GM19438 (cell line): ENCODE results near the gene PEMT.

Experiments used
- ATAC-seq: cut with Tn5 transposase; IDR thresholded peaks from one replicate; pipeline ENCODE4 v1.9.1; 2021; ENCODE audit warnings: low read depth; ENCODE audit not compliant: unreplicated experiment

The PEMT gene

DNA sequence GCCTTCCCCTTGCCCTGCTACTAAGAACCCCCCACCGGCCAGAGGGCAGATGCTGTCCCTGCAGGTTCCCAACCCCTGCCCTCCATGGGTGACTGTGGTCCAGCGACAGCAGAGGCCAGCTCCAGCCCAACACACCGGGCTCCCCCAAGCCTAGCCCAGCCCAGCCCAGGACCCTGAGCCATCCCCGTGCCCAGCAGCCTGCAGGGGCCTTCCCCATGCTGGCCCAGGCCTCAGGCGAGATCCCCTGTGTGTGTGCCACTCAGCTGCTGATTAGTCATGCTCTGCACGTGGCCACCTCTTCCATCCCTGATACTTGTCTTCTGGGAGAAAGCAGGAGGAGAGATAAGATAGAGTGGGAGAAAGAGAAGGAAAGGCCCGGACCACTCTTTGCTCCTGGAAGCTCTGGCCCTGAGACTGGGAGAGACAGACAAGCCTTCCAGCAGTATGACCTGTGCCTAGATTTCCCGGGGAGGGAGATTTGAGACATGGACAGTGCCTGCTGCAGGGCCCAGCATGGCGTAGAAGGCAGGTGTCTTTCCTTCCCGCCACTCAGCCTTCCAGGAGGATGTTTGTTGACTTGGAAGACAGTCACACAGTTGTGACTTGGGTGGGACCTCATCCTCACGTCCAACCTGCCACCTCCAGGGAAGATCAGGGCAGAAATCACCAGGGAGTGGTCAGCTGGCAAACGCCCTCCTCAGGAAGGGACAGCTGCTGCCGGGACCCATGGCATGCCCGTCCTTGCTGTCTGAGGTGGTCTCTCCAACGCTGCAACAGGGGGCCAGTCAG, 54.0 kb downstream of the PEMT start:
- ATAC-seq = no peak

DNA sequence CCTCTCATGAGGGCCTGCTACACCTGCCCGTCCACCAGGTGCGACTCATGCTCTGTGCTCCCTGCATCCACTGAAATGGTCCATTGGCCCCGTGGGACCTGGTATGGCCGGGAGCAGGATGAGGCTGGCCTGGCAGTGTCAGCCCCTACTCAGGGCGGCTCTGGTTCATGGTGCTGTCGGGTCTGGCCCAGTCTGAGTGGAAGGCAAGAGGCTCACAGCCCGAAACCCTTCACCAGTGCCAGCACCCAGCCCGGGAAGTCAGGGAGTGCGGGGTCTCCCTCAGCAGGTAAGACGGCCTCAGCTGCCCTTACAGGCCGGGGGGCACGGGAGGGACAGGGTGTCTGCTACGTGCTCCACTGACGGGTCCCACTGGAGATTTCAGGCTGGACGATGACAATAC, 54.8 kb downstream of the PEMT start:
- no peak for ATAC-seq

DNA sequence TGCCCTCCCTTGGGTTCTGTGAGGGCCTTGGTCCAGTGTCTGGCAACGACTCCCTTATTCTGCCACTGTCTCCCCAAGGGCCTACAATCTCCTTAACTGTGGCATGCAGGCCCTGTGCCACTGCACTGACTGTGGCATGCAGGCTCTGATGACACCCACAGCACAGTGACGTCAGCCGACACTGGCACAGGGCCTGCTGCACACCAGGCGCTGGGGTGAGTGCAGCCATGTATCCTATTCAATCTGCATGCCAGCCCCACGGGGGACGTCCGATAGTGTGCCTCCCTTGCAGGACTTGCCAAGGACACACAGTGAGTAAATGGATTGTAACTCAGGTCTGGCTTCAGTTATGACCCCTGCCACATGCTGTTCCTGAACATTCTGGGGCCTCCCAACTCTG, 55.6 kb downstream of the PEMT start:
- ATAC-seq = no peak

DNA sequence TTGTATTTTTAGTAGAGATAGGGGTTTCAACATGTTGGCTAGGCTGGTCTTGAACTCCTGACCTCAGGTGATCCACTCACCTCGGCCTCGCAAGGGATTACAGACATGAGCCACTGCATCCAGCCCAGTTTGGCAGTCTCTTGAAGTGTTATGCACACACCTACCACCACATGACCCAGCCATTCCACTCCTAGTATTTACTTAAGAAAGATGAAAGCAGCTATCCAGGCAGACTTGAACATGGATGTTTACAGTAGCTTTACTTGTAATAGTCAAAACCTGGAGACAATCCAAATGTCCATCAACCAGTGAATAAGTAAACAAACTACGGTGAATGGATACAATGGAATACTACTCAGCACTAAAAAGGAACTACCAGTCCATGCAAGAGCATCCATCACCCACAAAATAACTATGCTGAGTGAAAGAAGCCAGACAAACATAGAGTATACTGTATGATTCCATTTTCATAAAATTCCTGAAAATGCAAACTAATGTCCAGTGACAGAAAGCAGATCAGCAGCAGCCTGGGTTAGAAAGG, 57.5 kb downstream of the PEMT start:
- no peak for ATAC-seq

DNA sequence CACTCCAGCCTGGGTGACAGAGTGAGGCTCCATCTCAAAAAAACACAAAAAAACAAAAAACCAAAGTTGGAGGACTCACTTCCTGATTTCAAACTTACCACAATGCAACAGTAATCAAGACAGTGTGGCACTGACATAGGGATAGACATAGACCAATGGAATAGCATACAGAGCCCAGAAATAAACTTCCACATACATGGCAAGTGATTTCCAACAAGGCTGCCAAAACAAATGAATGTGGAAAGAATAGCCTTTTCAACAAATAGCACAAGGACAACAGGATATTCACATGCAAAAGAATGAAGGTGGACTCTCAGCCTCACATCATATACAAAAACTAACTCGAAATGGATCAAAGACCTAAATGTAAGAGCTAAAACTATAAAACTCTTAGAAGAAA, 58.5 kb downstream of the PEMT start:
- ATAC-seq = no peak

DNA sequence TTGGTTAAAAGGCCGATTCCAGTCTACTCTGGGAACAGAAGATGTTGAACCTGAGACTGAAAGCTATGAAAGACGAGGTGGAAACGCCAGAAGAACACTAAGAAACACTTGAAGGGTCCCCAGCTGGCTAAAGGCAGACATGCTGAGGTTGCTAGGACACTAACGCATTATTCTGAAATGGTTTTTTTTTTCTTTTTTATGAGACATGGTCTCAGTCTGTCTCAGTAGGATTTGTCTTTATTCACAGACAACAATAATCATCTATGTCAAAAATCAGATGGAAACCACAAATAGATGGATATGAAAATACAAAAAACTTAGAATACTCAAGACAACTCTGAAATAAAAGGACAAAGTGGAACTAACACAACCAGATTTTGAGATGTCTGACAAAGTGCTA, 60.4 kb downstream of the PEMT start:
- no peak for ATAC-seq

DNA sequence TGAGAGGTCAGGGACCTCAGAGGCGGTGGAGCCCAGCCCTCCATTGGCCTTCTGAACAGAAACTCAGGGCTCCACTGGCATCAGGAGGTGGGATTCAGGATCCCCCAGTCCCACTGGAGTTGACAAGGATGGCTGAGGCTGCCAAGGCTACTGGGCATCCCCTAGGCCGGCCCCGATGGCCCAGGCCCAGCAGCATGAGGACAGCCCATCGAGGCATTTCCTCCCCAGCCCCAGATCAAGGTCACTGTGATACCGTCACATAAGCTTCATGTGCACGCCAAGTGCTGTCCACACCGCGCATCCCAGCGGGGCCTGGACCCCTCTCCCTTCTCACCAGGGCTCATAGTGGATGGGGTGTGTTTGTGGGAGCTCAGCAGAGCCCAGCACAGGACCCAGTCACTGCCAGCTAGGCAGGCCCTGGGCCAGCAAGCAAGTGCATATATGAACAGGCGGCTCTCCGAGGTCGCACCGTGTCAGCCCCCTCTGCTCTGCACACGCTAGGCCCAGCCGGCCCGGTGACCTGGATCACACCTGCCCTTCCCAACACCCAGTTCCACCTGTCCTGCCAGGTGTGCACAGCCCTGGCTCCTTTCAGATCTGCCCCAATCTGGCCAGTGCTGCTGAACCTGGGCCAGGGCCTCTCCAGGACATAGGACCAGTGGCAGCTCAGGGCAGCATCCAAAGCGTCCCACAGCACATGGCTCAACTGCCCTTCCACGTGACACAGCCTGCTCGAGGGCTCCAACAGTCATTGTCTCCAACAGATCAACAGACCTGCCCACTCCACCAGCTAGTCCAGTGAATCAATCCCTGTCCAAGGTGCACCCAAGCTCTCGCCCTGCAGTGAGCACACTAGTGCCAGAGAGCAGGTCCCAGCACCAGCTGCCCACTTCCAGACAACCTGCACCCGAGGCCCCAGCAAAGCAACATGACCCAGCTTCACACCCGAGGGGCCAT, 62.5 kb downstream of the PEMT start:
- no peak for ATAC-seq

DNA sequence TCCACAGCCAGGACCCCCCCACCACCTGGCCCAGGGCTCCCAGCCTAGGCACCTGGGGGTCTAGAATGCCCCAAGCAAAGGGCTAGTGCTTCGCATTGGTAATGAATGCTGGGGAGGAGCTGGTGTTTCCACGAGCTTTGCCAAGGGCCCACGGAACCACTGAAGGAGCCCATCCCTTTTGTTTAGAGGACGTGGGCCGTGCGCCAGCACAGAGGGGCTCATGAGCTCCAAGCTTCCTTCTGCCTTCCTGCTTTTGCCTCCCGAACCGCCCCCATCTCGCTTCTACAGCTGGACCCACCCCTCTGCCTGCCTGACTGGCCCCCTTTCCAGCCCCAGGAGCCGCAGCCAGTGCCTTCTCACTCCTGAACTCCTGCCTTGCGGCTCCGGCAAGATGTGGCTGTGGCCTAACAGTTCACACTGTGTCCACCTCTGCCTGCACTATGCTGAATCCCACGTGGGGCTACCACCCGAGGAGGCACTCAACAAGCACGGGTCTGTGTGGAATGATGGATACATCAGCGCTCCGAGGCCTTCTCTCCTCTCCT, 63.5 kb downstream of the PEMT start:
- ATAC-seq = no peak

DNA sequence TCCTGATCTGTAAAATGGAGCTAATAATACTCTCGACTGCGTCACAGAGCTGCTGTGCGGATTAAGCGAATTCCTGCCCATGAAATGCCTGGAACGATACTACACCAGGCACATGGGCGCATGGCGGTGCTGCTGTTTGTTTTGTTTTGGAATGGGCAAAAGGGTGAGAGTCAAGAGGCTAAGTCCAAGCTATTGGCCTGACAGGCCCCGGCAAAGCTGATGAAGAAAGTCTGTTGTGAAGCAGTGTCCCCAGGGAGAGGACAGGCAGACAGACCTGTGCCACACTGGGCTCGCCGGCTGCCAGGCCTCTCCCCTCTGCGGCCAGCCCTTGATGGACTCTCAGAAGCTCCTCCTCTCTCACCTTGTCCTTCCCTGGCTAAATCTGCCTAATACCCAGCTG, 64.0 kb downstream of the PEMT start:
- no peak for ATAC-seq

DNA sequence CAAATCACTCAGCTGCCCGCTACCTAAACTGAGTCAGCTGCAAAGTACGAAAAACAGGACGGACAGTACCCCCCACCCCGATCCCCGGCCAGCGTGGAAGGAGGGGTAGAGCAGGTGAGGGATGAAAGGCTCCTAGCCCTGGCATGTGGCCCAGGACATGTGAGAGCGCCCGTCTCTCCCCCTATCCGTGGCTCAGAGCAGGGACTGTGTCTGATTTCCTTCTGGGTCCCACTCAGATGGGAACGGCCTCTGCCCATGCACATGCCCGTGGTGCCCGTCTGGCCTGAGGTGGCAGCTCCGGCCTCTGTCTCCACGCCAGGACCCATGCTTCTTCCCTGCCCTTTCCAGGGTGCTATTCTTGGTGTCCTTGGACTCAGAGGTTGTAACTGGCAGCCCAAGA, 65.1 kb downstream of the PEMT start:
- ATAC-seq = no peak

DNA sequence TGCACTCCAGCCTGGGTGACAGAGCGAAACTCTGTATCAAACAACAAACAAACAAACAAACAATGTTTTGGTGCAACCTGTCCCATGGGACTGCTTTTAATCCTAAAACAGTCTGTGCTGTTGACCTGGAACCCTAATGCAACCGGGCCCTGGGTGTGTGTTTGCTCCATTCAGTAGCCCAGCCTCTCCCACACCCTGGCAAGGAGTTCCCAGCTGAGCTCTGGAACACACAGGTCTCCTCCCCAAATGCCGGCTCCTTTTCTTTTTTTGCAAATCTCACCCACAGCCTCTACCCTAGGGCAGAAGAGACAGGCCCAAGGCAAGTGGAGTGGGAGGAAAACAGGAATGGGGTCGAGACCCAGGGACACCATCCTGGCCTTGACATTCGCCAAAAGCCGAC, 65.6 kb downstream of the PEMT start:
- no peak for ATAC-seq

DNA sequence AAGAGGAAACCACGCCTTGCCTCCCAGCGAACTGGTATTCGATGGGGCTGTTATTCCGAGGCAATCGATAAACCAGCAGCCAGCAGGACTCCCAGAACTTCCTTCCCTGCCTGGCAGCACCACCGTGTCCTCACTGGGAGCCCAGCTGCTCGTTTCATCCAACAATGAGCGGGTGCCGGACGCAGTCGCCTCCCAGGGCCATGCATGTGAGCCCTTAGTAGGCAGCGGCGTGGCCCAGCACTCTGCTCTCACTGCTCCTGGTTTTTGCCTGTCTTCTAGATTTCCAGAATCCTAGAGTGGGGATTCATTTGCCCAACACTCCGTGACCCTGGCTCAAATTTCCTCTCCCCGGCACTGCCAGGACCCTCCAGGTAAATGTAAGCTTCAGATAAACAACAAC, 66.2 kb downstream of the PEMT start:
- ATAC-seq = no peak

DNA sequence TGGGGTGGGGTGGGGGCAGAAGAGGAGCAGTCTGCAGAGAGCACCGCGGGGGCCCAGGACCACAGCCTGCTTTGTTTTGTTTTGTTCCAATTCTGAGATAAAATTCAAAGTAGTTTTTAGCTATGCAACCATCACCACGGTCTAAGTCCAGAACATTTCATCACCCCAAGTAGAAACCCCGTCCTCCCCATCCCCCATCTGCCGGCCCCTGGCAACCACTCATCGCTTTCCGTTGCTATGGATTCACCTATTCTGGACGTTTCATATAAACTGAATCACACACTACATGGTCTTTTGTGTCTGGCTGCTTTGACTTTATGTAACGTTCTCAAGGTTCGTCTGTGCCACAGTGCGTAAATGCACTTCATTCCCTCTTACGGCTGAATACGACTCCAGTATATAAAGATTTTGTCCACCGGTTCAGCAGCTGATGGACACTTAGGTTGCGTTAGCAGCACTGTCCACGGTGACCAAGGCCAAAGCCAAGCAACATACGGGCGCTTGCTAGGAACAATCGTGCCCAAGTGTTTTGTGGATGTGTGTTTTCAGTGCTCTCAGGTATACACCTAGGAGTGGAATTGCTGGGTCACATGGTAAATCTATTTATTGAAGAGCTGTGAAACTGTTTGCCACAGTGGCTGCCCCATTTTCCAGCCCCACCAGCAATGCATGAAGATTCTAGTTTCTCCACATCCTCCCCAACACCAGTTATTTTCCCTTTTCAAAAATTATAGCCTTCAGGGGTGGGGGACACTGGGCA, 67.6 kb downstream of the PEMT start:
- no peak for ATAC-seq

DNA sequence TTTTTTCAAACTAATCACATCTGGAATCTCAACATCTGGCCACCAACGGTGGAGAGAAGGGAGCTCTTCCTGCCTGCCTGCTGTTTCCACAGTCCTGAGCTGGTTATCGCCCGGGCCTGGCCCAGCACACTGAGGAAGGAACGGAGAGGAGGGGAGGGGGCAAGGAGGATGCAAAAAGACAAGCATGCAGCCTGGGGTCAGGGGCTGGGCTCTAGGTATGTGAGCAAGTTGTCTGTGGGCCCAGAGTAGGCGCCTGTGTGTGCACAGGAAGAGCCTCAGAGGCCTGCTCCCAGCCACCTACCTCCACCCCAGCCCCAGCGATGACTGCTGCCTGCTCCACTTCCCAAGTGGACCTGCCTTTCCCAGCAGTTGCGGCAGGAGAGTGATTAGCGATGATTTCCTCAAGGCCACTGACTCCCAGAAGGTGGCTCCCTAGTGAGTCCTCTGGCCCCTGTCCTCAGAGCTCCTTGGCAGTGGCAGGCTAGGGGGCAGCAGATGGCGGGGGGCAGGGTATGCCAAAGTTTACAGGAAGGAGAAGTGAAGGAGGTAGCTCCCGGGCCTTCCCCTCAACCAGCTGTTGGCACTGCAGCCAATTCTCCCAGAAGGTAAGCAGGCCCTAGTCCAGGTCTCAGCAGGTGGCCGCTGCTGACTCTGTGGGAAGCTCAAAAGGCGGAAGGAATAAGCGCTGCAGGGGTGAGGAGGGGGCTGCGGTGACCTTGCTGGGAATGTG, 68.3 kb downstream of the PEMT start:
- no peak for ATAC-seq

DNA sequence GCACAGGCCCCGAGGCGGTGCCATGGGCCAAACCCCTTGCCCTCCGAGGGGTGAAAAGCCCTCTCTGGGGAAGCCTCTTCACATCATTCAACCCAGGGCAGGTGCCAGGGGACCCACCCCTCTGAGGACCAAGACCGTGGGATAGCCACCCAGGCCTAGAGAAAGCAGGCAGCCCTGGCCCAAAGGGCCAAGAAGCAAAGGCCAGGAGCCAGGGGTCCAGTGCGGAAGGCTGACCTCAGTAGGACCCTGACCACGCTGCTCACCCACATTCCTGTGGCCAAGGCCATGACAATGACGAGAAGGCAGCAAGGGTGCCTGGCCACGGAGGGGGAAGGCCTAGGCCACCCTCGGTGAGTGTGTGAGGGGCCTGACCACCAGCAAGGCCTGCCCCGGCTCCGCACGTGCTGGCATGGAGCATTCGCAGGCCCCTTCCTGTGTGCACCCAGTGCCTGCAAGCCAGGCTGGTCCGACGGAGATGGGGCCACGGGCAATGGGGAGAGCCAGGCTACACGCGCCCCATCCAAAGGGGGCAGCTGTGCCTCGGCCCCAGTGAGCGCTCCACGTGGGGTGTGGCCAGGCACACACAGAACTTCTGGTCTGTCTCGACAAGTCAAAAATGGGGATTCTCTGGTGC, 70.8 kb downstream of the PEMT start:
- no peak for ATAC-seq

DNA sequence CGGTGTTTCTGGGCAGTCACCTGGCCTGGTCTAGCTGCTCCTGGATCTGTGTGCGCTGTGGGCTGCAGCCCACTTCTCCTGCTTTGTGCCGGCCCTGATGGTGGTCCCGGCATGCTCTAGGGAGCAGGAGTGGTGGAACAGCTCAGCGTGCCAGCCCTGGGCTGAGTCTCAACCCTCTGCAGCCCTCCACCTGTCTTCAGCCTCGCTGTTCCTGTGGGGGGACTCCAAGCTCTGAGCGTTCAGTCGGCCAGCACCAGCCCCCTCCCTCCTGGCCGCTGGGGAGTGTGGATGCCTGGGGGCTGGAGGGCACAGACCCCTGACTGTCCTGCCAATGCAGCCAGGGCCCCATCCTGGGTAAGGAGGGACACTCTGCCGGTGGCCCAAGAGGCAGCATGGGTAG, 71.6 kb downstream of the PEMT start:
- no peak for ATAC-seq

DNA sequence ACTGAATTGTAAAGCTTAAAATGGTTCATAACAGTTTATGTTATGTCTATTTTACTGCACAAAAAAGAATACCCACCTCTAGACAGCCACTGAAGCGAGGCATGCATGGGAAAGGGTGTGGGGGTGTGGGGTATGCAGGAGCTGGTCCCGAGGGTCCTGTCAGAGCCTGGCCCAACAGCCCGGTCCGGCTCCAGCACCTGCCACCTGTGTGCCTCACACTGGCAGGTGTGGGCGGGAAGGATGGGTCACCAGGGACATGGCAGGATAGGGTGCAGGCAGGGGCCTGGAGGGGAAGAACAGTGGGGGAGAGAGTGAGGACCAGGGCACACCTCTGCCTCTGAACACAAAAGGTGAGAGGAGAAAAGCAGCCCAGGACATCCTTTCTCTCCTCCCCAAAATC, 72.6 kb downstream of the PEMT start:
- no peak for ATAC-seq

DNA sequence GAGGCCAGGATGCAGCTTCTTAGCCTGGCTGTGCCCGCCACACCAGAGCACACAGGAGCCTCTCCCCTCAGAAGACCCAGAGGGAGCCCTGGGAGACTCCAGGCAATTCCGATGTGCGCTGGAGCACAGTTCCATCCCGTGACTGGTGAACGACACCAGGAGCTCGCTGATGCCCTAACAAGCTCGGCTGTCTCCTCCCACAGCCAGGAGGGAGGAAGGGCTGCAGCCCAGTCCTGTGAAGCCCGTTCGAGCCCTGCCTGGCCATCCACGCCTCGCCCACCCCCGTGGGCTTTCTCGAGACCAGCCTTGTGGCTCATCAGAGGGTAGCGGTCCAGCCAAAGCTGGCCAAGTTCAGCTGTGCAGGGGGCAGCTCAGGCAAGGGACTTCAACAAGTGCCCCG, 73.5 kb downstream of the PEMT start:
- no peak for ATAC-seq

DNA sequence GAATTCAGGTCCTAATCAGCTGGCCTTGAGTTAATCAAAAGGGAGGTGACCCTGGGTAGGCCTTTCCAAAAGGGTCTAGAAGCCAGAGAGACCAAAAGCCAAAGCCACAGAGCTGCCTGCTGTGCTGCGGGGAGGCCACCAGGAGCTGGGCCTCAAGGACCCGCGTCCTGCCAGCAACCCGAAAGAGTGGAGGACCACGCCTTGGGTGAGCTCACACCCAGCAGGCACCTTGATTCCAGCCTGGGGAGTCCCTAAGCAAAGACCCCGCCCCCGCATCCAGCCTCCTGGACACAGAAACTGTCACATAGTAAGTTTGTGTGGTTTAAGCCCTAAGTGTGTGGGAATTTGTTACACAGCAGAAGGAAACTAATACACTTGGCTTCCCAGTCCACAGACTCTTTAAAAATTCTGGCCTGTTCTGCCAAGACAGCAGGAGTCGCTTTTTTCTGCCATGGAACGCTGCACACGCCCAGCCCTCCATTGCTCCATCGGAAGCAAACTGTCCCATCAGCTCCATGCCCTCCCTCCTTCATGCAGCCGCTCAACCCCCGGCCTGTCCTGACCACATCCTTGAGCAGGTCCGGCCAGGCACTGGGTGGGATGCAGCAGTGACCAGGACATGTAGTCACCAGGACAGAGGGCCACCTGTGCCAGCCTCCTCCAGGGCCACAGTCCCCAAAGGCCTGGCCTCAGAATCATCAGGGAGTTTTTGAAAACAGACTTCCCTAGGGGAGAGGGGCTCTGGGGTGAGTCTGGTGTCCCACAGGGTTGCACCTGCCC, 74.4 kb downstream of the PEMT start:
- no peak for ATAC-seq
